Heart left ventricle (tissue), 13 donors: Measurements from ENCODE around the gene DCTD.

Experiments
- POLR2A ChIP-seq, 2 donors: fragments of 450-650 bp; IDR thresholded peaks; one replicate each; pipeline ENCODE4 v1.6.1; 2017; ENCODE audit warnings: antibody characterized with exemption in 2 of 2, mild to moderate bottlenecking in 2 of 2, moderate library complexity in 2 of 2
- TF ChIP-seq, protein P1 (sequence below), 12 donors: fragments of 200-600 bp; sonication (generic) in 4 of 12; IDR thresholded peaks; one replicate each; pipeline versions ENCODE4 v1.5.0 to v1.8.0; 2018 to 2022; ENCODE audit warnings: antibody characterized with exemption in 12 of 12, mild to moderate bottlenecking in 5 of 12
- donor health status: ischemic (EF 13 %, LVEDD 7.1; RV severe dilation, severe dysfunction).
- donor health status: DM: no; HTN: yes; CAD: no.
- donor health status: DM: no; HTN: no; CAD: no.
- donor health status: ischemic (EF 25% LVEDD 6.9; RV normal size, moderate dysfunction).
- donor health status: ischemic (EF 25% LVEDD 5.7; RV mildly dilated, moderate dysfunction).
- donor health status: ischemic (EF 35%, LVEDD 5.7; RV mildly dilated, moderate dysfunction).
- donor health status: nonischemic (EF 11% LVEDD 7.7; RV severe dilation, severe dysfunction).
- donor health status: DM: yes; HTN: yes; CAD: no.
- donor health status: PGD.
- donor health status: ischemic (EF 29% LVEDD 5.4; RV normal size, mild dysfunction).
- donor health status: nonischemic (EF 23%, LVEDD 6.1; RV moderate dilation, normal function).

DNA sequence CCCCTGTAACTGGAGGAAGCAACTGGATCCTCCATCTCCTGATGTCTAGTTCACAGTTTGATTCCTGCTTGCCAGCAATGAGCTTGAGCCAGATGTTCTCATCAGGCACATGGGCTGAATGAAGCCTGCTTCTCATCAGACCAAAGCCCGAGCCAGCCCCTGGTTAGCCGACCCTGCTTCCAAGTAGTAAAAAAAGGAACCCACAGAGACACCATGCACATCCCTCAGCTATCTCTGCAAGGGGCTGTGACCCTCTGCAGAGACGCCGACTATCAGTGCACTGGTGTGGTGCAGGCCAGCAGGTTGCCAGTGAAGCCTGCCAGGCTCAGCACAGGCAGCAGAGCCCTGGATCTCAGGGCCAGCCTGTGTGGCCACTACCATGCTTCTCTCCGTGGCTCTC lies 2.8 kb downstream of the DCTD start:
- TF ChIP-seq POLR2A (IDR thresholded peaks at IDR 0.05) = no peak
- TF ChIP-seq, protein P1, sequence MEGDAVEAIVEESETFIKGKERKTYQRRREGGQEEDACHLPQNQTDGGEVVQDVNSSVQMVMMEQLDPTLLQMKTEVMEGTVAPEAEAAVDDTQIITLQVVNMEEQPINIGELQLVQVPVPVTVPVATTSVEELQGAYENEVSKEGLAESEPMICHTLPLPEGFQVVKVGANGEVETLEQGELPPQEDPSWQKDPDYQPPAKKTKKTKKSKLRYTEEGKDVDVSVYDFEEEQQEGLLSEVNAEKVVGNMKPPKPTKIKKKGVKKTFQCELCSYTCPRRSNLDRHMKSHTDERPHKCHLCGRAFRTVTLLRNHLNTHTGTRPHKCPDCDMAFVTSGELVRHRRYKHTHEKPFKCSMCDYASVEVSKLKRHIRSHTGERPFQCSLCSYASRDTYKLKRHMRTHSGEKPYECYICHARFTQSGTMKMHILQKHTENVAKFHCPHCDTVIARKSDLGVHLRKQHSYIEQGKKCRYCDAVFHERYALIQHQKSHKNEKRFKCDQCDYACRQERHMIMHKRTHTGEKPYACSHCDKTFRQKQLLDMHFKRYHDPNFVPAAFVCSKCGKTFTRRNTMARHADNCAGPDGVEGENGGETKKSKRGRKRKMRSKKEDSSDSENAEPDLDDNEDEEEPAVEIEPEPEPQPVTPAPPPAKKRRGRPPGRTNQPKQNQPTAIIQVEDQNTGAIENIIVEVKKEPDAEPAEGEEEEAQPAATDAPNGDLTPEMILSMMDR (IDR thresholded peaks at IDR 0.05) = no peak
